ENCODE measurements around the gene FGFR4.

FGFR4 gene

GRCh38 chr5:177083357-177083756, 3.4 kb upstream of the FGFR4 start:
- no peak for DNase-seq (ENCODE audit: low read depth)
- no peak overlapping the region for H3K4me3 ChIP-seq (ENCODE audit: low read depth, low read length)
- no peak for TF ChIP-seq CTCF (IDR thresholded peaks at IDR 0.05; ENCODE audit: low read depth, low read length, missing control alignments)

- H3K4me3 ChIP-seq (ENCODE audit: low read depth, low read length), result no peak overlapping the region
- DNase-seq (ENCODE audit: low read depth), result no peak
- TF ChIP-seq CTCF (IDR thresholded peaks at IDR 0.05; ENCODE audit: low read depth, low read length, missing control alignments), result no peak
Measured at GRCh38 chr5:177084175-177084574, 2.5 kb upstream of the FGFR4 start.

GRCh38 chr5:177085985-177086653, 596 bp upstream of the FGFR4 start:
- no peak for DNase-seq (ENCODE audit: low read depth)
- no peak for TF ChIP-seq CTCF (IDR thresholded peaks at IDR 0.05; ENCODE audit: low read depth, low read length, missing control alignments)
- no peak overlapping the region for H3K4me3 ChIP-seq (ENCODE audit: low read depth, low read length)

GRCh38 chr5:177087398-177088005, 787 bp downstream of the FGFR4 start:
- TF ChIP-seq CTCF (IDR thresholded peaks at IDR 0.05; ENCODE audit: low read depth, low read length, missing control alignments), result no peak
- peak overlapping the region; percentile 54 for H3K4me3 ChIP-seq (ENCODE audit: low read depth, low read length)
- no peak for DNase-seq (ENCODE audit: low read depth)

- DNase-seq (ENCODE audit: low read depth), result no peak
- no peak overlapping the region for H3K4me3 ChIP-seq (ENCODE audit: low read depth, low read length)
- TF ChIP-seq CTCF (IDR thresholded peaks at IDR 0.05; ENCODE audit: low read depth, low read length, missing control alignments), result no peak
Measured at GRCh38 chr5:177089127-177089526, 2.4 kb downstream of the FGFR4 start.

GRCh38 chr5:177089825-177090641, 3.3 kb downstream of the FGFR4 start:
- TF ChIP-seq CTCF (IDR thresholded peaks at IDR 0.05; ENCODE audit: low read depth, low read length, missing control alignments), result no peak
- H3K4me3 ChIP-seq (ENCODE audit: low read depth, low read length), result no peak overlapping the region
- DNase-seq (ENCODE audit: low read depth), result no peak
